ENCODE data around the gene PDZD2.

GRCh38 chr5:31639481-31640411 lies 815 bp downstream of the PDZD2 start:
- TF ChIP-seq, protein P1, sequence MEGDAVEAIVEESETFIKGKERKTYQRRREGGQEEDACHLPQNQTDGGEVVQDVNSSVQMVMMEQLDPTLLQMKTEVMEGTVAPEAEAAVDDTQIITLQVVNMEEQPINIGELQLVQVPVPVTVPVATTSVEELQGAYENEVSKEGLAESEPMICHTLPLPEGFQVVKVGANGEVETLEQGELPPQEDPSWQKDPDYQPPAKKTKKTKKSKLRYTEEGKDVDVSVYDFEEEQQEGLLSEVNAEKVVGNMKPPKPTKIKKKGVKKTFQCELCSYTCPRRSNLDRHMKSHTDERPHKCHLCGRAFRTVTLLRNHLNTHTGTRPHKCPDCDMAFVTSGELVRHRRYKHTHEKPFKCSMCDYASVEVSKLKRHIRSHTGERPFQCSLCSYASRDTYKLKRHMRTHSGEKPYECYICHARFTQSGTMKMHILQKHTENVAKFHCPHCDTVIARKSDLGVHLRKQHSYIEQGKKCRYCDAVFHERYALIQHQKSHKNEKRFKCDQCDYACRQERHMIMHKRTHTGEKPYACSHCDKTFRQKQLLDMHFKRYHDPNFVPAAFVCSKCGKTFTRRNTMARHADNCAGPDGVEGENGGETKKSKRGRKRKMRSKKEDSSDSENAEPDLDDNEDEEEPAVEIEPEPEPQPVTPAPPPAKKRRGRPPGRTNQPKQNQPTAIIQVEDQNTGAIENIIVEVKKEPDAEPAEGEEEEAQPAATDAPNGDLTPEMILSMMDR (IDR thresholded peaks at IDR 0.05): no peak
- no peak for TF ChIP-seq POLR2A (IDR thresholded peaks at IDR 0.05)

All from testis (tissue), 2 donors.